Omental fat pad (tissue), 4 donors: ENCODE data around the gene C1orf50. TPM values are rescaled to one million over a fixed set of nuclear protein-coding genes. Genes with fewer than 3 reads are reported as not detected.

ENCODE experiments used
- ATAC-seq: fragments of 150-250 bp; one replicate; pipeline ENCODE4 v1.9.1; 2016; ENCODE audit warnings: mild to moderate bottlenecking, moderate library complexity; ENCODE audit not compliant: low FRiP score
- DNase-seq: peaks from one replicate; pipeline ENCODE4 v3.0.0-alpha.2; 2019; ENCODE audit warnings: low spot score
- CTCF ChIP-seq, 3 donors: fragments of 450-650 bp; IDR thresholded peaks; one replicate each; pipeline ENCODE4 v1.5.1; 2016 to 2017; ENCODE audit warnings: antibody characterized with exemption in 3 of 3, mild to moderate bottlenecking in 3 of 3, moderate library complexity in 2 of 3
- total RNA-seq, 4 donors: library from RNA; depleted of rRNA; stranded (reverse); fragments of >200 nt; gene quantifications; one replicate each; pipeline ENCODE4 v1.1.0, GENCODE V29; 2016

Gene C1orf50
- total RNA-seq, 4 donors from 2014 or later, result 2.4 to 4.3 (median 3.1) TPM

- no peak for DNase-seq
- TF ChIP-seq CTCF (IDR thresholded peaks at IDR 0.05), result no peak
- ATAC-seq, result no peak
These were observed 8.0 kb downstream of the C1orf50 start for GRCh38 chr1:42774928-42775526.

DNA sequence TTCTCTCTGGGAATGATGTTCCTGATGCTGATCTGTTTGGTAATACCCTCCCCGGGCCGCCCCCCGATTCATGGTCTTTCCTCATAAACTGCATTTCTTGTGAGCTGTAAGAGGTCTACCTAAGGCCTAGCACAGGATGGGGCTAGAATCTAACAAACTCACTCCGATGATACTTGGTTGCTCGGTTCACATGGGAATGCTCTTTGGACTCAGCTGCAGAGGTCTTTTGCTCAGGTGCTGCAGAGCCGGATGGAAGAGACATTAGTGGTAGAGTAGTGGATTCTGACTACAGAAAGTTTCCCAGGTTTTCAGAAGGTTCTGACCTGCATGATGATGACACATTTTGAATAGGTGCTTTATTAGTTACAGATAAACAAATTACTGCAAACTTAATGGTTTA, 9.5 kb downstream of the C1orf50 start:
- DNase-seq (no peak), ATAC-seq (no peak)
- no peak for TF ChIP-seq CTCF (IDR thresholded peaks at IDR 0.05)

DNA sequence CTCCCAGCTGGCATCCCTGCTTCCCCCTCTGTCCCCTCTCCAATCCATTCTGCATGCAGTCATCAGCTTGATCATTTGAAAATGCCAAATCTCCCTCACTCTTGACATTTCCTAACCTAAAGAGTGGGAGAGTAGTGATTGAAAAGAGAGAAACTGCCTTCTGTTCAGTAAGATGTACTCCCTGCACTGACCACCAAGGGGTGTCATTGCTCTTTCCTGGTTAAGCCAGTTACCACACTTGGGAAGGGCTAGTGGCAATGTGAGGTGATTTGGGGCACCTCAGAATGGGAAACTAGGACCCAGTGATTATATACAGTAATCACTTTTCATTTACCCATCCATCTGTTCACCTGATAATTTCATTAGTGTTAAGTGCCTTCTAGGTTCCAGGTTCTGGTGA, 10.8 kb downstream of the C1orf50 start:
- DNase-seq (no peak), ATAC-seq (no peak)
- no peak for TF ChIP-seq CTCF (IDR thresholded peaks at IDR 0.05)

DNA sequence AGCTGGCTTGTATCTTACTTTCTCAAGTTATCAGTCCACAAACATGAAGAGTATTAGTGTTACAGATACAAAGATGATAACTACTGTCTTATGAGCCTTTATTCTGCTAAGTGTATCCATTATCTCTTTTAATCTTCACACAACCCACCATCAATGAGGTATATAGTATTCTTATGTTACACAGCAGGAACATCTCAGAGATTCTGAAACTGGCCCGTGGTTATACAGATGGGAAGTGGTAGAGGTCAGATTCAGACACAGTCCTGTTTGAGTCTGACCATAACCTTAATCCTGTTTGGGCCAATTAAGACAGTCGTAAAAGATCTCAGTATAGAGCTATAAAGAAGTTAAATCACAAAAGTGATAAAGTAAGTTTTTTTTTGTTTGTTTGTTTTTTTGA, 12.7 kb downstream of the C1orf50 start:
- no peak for DNase-seq
- ATAC-seq, result no peak
- TF ChIP-seq CTCF (IDR thresholded peaks at IDR 0.05), result no peak

GRCh38 chr1:42780176-42780575, 13.1 kb downstream of the C1orf50 start:
- ATAC-seq (no peak), DNase-seq (no peak)
- no peak for TF ChIP-seq CTCF (IDR thresholded peaks at IDR 0.05)

- no peak for TF ChIP-seq CTCF (IDR thresholded peaks at IDR 0.05)
- DNase-seq (no peak), ATAC-seq (no peak)
These were observed 16.0 kb downstream of the C1orf50 start for GRCh38 chr1:42783092-42783491.

GRCh38 chr1:42784547-42784945, 17.5 kb downstream of the C1orf50 start:
- no peak for TF ChIP-seq CTCF (IDR thresholded peaks at IDR 0.05)
- no peak for ATAC-seq
- DNase-seq, result no peak
